GM12878 (cell line): Measurements from ENCODE around the gene GLIPR2.

Experiments used
- SIN3A ChIP-seq: IDR thresholded peaks from 2 replicates; pipeline ENCODE4 v1.6.1; 2012; ENCODE audit warnings: low read depth, low read length, improper control_type of control experiment
- ZZZ3 ChIP-seq: IDR thresholded peaks from 2 replicates; pipeline ENCODE4 v1.6.1; 2011; ENCODE audit warnings: low read depth; ENCODE audit not compliant: control insufficient read depth, insufficient read length

DNA sequence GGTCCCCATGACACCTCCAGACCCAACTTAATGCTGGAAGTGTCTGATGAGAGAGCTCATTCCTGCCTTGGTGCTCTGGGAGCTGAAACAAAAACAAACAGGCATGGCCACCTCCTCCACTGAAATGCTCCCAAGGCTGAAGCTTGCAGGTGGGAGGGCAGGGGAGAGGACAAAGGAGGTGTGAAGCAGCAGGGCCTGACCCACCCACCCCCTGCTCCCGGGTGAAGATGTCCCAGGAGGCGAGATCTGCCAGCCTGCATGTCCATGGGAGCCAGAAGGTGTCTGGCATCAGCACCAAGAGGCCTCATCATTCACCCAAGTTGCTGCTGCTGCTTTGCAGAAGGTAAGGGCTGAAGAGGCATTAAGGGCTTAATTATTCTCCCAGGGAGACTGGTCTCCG, 28.5 kb downstream of the GLIPR2 start:
- TF ChIP-seq SIN3A (no peak), ZZZ3 (no peak)
